WTC11 (cell line): ENCODE data around the gene MALSU1. TPM values are rescaled to one million over a fixed set of nuclear protein-coding genes. Genes with fewer than 3 reads are reported as not detected.

Experiments used
- ATAC-seq: fragments of 200-7000 bp; cut with Tn5 transposase; 2 replicates; pipeline ENCODE4 v1.10.0; 2021; ENCODE audit warnings: mild to moderate bottlenecking, moderate library complexity
- CTCF ChIA-PET: fragments of 300-600 bp; sonication (Branson Sonifier 250); formaldehyde crosslinking; loops from one replicate; lab custom pipeline; 2021; ENCODE audit warnings: antibody characterized with exemption; lab: Charles Lee
- POLR2A ChIA-PET: fragments of 350-600 bp; sonication (Branson Sonifier 250); formaldehyde crosslinking; loops from one replicate; lab custom pipeline; 2021; ENCODE audit warnings: antibody characterized with exemption; lab: Charles Lee
- DNase-seq: peaks from one replicate; pipeline ENCODE4 v3.0.0; 2021; ENCODE audit warnings: low spot score
- H3K27ac Mint-ChIP-seq: 2 replicates; pipeline ENCODE4 v1.8.0; 2021; ENCODE audit warnings: mixed read lengths
- H3K27me3 Mint-ChIP-seq: 2 replicates; pipeline ENCODE4 v1.8.0; 2021; ENCODE audit warnings: low read depth, mild to moderate bottlenecking, moderate library complexity, mixed read lengths
- H3K36me3 Mint-ChIP-seq: 2 replicates; pipeline ENCODE4 v1.8.0; 2021; ENCODE audit warnings: mixed read lengths
- H3K4me1 Mint-ChIP-seq: 2 replicates; pipeline ENCODE4 v1.8.0; 2022; ENCODE audit warnings: mixed read lengths
- H3K4me3 Mint-ChIP-seq: 2 replicates; pipeline ENCODE4 v1.8.0; 2021; ENCODE audit warnings: mild to moderate bottlenecking, moderate library complexity, mixed read lengths
- H3K9me3 Mint-ChIP-seq: 2 replicates; pipeline ENCODE4 v1.8.0; 2021; ENCODE audit warnings: mixed read lengths
- CREM ChIP-seq: sonication (generic); formaldehyde crosslinking; IDR thresholded peaks from 2 replicates; pipeline ENCODE4 v1.8.1; 2022; ENCODE audit warnings: mild to moderate bottlenecking, missing genetic modification reagents, moderate library complexity
- ELF4 ChIP-seq: sonication (generic); formaldehyde crosslinking; IDR thresholded peaks from 2 replicates; pipeline ENCODE4 v1.8.1; 2022; ENCODE audit warnings: low read depth, mild to moderate bottlenecking, moderate library complexity, missing genetic modification reagents
- HMGA2 ChIP-seq: fragments of 250-450 bp; sonication (Bioruptor Pico); IDR thresholded peaks from 2 replicates; pipeline ENCODE4 v1.4.0; 2021; ENCODE audit warnings: mild to moderate bottlenecking, moderate library complexity
- NFYB ChIP-seq: sonication (generic); formaldehyde crosslinking; conservative IDR thresholded peaks from 2 replicates; pipeline ENCODE4 v1.8.0; 2022; ENCODE audit warnings: low read depth, missing genetic modification reagents
- RELA ChIP-seq: sonication (generic); formaldehyde crosslinking; IDR thresholded peaks from 2 replicates; pipeline ENCODE4 v1.8.1; 2022; ENCODE audit warnings: missing genetic modification reagents, mild to moderate bottlenecking, borderline replicate concordance
- RORB ChIP-seq: fragments of 250-450 bp; sonication (Bioruptor Pico); IDR thresholded peaks from 2 replicates; pipeline ENCODE4 v1.9.0; 2021; ENCODE audit warnings: mild to moderate bottlenecking
- ZNF138 ChIP-seq: sonication (generic); formaldehyde crosslinking; conservative IDR thresholded peaks from 2 replicates; pipeline ENCODE4 v1.8.1; 2022; ENCODE audit warnings: mild to moderate bottlenecking, moderate library complexity, missing genetic modification reagents
- ZNF219 ChIP-seq: sonication (generic); formaldehyde crosslinking; IDR thresholded peaks from 2 replicates; pipeline ENCODE4 v1.8.0; 2023; ENCODE audit warnings: missing genetic modification reagents, mild to moderate bottlenecking, borderline replicate concordance
- ZNF232 ChIP-seq: sonication (generic); formaldehyde crosslinking; IDR thresholded peaks from 2 replicates; pipeline ENCODE4 v1.8.0; 2022; ENCODE audit warnings: mild to moderate bottlenecking, missing genetic modification reagents
- ZNF423 ChIP-seq: fragments of 250-450 bp; sonication (Bioruptor Pico); IDR thresholded peaks from 2 replicates; pipeline ENCODE4 v2.1.2; 2022; ENCODE audit warnings: mild to moderate bottlenecking, moderate library complexity
- total RNA-seq: library from RNA; stranded (reverse); gene quantifications from 3 replicates; pipeline ENCODE4 v1.2.3, GENCODE V29; 2021
- TF ChIP-seq, protein P1 (sequence below): fragments of 250-450 bp; sonication (Bioruptor Pico); IDR thresholded peaks from 2 replicates; pipeline ENCODE4 v2.1.2; 2022; ENCODE audit warnings: mild to moderate bottlenecking, moderate library complexity
- TF ChIP-seq, protein P2 (sequence below): fragments of 250-450 bp; sonication (Bioruptor Pico); IDR thresholded peaks from 2 replicates; pipeline ENCODE4 v1.8.0; 2021; ENCODE audit warnings: mild to moderate bottlenecking
- TF ChIP-seq, protein P3 (sequence below): sonication (generic); formaldehyde crosslinking; IDR thresholded peaks from 2 replicates; pipeline ENCODE4 v1.8.1; 2023; ENCODE audit warnings: mild to moderate bottlenecking, moderate library complexity, missing genetic modification reagents
- TF ChIP-seq, protein P4 (sequence below): sonication (generic); formaldehyde crosslinking; IDR thresholded peaks from 2 replicates; pipeline ENCODE4 v1.8.1; 2023; ENCODE audit warnings: mild to moderate bottlenecking, missing genetic modification reagents
- TF ChIP-seq, protein P5 (sequence below): fragments of 250-450 bp; sonication (Bioruptor Pico); IDR thresholded peaks from 2 replicates; pipeline ENCODE4 v1.9.0; 2021; ENCODE audit warnings: mild to moderate bottlenecking, borderline replicate concordance

MALSU1 gene
- total RNA-seq, 1 experiment from 2014 or later = 81.5 TPM

DNA sequence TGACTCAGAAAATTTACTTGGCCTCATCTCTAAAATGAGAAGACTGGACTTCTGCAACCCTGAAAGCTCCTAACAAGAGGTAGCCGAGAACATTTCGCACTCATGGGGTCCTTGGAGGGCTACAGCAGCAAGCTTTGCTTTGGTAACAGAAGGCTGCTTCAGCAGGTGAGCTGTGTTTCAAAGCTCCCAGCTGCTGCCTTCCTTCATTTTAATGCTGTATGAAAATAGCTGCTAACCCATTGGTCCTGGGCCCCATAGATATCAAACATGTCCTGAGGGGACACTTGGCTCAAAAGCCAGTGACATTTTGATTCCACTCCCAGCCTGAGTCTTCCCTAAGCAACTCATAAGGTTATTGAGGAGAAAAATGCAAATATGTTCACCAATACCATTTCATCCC is 14.3 kb upstream of the MALSU1 start:
- CTCF ChIA-PET = interaction anchor here (3.9 kb wide), 1 partner anchor 12 kb away, joined by 17 read pairs; no protein-coding TSS in a partner anchor
- ATAC-seq (no peak), DNase-seq (no peak)
- Mint-ChIP-seq H3K27ac (no peak overlapping the region; the same call in 1 of the 2 replicates), H3K27me3 (no peaks in the 10 kb centered on the region), H3K4me1 (peaks cover 7% of the 10 kb centered on the region), H3K4me3 (no peak overlapping the region), H3K36me3 (no peaks in the 10 kb centered on the region), H3K9me3 (no peaks in the 10 kb centered on the region)
- TF ChIP-seq ZNF138 (CRISPR knock-in tag) = no peak
- POLR2A ChIA-PET = no interaction called here

DNA sequence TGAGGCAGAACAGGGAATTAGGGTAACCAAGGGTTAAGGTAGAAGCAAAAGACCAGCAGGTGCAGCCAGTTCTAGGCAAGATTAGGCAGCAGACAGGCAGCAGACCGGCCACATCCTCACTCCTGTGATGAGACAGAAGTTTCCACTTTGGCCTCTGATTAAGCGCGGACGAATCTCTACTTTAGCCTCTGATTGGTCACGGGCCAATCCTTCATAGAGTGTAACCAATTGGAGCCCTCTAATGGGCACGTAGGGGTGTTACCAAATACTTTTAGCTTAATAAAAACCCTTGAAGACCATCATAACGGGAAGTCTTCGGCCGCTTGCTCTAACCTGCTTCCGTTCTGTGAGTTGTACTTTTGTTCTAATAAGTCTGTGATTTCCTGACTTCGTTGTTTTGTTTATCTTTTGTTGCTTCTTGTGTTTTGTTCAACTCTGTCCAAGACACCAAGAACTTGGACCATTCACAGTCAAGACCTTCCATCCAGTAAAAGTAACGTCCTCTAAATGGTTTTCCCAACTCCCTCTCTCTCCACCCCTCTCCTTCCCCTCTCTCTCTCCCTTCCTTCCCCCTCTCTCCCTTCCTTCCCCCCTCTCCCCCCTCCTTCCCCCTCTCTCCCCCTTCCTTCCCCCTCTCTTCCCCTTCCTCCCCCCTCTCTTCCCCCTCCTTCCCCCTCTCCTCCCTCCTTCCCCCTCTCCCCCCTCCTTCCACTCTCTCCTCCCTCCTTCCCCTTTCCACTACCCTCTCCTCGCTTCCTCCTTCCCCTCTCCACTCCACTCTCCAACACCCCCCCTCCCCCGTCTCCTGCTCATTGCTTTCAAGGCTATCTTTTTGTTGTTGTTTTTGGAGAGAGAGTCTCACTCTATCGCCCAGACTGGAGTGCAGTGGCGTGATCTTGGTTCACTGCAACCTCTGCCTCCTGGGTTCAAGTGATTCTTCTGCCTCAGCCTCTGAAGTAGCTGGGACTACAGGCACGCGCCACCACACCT is 13.2 kb upstream of the MALSU1 start:
- ChIA-PET CTCF (interaction anchor here (0.5 to 1.6 kb wide), 3 partner anchors 10 to 13 kb away, joined by 3 to 7 read pairs (median 3); no protein-coding TSS in a partner anchor), POLR2A (no interaction called here)
- peak overlapping the region; percentile 33; the same call in 1 of the 2 replicates for H3K27ac Mint-ChIP-seq
- H3K4me1 Mint-ChIP-seq = peaks cover 7% of the 10 kb centered on the region
- H3K4me3 Mint-ChIP-seq = no peak overlapping the region
- ATAC-seq (peak; percentile 75), DNase-seq (no peak)
- no peaks in the 10 kb centered on the region for H3K36me3 Mint-ChIP-seq
- H3K27me3 Mint-ChIP-seq = no peaks in the 10 kb centered on the region
- H3K9me3 Mint-ChIP-seq = no peaks in the 10 kb centered on the region
- TF ChIP-seq NFYB (CRISPR knock-in tag) (peak; percentile 47), ZNF423 (CRISPR knock-in tag) (no peak), ZNF232 (CRISPR knock-in tag) (no peak), ZNF138 (CRISPR knock-in tag) (no peak), ELF4 (CRISPR knock-in tag) (no peak)
- TF ChIP-seq, protein P1, sequence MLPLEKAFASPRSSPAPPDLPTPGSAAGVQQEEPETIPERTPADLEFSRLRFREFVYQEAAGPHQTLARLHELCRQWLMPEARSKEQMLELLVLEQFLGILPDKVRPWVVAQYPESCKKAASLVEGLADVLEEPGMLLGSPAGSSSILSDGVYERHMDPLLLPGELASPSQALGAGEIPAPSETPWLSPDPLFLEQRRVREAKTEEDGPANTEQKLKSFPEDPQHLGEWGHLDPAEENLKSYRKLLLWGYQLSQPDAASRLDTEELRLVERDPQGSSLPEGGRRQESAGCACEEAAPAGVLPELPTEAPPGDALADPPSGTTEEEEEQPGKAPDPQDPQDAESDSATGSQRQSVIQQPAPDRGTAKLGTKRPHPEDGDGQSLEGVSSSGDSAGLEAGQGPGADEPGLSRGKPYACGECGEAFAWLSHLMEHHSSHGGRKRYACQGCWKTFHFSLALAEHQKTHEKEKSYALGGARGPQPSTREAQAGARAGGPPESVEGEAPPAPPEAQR (CRISPR knock-in tag) = no peak

DNA sequence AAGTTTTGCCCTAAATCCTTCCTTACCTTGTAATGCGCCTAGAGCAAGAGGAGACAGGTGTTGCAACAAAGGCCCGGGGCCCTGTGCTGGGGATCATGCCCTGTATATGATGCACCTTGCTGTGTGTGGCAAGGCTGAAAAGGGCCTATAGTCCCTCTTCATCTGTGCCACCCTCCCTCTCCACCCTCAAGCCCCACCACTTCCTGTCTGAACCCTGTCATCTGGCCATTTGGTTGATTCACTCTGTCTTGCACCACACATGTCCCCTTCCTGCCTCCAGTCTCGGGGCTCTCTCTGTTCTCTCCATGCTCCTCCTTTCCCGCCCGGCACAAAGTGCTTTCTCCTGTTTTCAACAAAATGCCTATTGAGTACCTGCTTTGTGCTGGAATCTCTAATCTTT is 11.5 kb upstream of the MALSU1 start:
- no peak overlapping the region for H3K4me3 Mint-ChIP-seq
- no peaks in the 10 kb centered on the region for H3K36me3 Mint-ChIP-seq
- no peaks in the 10 kb centered on the region for H3K9me3 Mint-ChIP-seq
- no peaks in the 10 kb centered on the region for H3K27me3 Mint-ChIP-seq
- ATAC-seq (peak; percentile 35), DNase-seq (no peak)
- CTCF ChIA-PET = interaction anchor here (1.4 kb wide), 1 partner anchor 15 kb away, joined by 7 read pairs; no protein-coding TSS in a partner anchor
- POLR2A ChIA-PET = interaction anchor here (0.6 kb wide), 1 partner anchor 209 kb away, joined by 7 read pairs; no protein-coding TSS in a partner anchor
- peaks cover 15% of the 10 kb centered on the region for H3K4me1 Mint-ChIP-seq
- no peak overlapping the region for H3K27ac Mint-ChIP-seq
- TF ChIP-seq ZNF219 (CRISPR knock-in tag) = no peak
- TF ChIP-seq, protein P2, sequence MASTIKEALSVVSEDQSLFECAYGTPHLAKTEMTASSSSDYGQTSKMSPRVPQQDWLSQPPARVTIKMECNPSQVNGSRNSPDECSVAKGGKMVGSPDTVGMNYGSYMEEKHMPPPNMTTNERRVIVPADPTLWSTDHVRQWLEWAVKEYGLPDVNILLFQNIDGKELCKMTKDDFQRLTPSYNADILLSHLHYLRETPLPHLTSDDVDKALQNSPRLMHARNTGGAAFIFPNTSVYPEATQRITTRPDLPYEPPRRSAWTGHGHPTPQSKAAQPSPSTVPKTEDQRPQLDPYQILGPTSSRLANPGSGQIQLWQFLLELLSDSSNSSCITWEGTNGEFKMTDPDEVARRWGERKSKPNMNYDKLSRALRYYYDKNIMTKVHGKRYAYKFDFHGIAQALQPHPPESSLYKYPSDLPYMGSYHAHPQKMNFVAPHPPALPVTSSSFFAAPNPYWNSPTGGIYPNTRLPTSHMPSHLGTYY (CRISPR knock-in tag) = no peak
- no peak for TF ChIP-seq RELA (CRISPR knock-in tag)
- no peak for TF ChIP-seq CREM (CRISPR knock-in tag)
- TF ChIP-seq, protein P3, sequence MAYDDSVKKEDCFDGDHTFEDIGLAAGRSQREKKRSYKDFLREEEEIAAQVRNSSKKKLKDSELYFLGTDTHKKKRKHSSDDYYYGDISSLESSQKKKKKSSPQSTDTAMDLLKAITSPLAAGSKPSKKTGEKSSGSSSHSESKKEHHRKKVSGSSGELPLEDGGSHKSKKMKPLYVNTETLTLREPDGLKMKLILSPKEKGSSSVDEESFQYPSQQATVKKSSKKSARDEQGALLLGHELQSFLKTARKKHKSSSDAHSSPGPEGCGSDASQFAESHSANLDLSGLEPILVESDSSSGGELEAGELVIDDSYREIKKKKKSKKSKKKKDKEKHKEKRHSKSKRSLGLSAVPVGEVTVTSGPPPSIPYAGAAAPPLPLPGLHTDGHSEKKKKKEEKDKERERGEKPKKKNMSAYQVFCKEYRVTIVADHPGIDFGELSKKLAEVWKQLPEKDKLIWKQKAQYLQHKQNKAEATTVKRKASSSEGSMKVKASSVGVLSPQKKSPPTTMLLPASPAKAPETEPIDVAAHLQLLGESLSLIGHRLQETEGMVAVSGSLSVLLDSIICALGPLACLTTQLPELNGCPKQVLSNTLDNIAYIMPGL (CRISPR knock-in tag) = no peak
- TF ChIP-seq, protein P4, sequence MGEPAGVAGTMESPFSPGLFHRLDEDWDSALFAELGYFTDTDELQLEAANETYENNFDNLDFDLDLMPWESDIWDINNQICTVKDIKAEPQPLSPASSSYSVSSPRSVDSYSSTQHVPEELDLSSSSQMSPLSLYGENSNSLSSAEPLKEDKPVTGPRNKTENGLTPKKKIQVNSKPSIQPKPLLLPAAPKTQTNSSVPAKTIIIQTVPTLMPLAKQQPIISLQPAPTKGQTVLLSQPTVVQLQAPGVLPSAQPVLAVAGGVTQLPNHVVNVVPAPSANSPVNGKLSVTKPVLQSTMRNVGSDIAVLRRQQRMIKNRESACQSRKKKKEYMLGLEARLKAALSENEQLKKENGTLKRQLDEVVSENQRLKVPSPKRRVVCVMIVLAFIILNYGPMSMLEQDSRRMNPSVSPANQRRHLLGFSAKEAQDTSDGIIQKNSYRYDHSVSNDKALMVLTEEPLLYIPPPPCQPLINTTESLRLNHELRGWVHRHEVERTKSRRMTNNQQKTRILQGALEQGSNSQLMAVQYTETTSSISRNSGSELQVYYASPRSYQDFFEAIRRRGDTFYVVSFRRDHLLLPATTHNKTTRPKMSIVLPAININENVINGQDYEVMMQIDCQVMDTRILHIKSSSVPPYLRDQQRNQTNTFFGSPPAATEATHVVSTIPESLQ = no peak
- TF ChIP-seq, protein P5, sequence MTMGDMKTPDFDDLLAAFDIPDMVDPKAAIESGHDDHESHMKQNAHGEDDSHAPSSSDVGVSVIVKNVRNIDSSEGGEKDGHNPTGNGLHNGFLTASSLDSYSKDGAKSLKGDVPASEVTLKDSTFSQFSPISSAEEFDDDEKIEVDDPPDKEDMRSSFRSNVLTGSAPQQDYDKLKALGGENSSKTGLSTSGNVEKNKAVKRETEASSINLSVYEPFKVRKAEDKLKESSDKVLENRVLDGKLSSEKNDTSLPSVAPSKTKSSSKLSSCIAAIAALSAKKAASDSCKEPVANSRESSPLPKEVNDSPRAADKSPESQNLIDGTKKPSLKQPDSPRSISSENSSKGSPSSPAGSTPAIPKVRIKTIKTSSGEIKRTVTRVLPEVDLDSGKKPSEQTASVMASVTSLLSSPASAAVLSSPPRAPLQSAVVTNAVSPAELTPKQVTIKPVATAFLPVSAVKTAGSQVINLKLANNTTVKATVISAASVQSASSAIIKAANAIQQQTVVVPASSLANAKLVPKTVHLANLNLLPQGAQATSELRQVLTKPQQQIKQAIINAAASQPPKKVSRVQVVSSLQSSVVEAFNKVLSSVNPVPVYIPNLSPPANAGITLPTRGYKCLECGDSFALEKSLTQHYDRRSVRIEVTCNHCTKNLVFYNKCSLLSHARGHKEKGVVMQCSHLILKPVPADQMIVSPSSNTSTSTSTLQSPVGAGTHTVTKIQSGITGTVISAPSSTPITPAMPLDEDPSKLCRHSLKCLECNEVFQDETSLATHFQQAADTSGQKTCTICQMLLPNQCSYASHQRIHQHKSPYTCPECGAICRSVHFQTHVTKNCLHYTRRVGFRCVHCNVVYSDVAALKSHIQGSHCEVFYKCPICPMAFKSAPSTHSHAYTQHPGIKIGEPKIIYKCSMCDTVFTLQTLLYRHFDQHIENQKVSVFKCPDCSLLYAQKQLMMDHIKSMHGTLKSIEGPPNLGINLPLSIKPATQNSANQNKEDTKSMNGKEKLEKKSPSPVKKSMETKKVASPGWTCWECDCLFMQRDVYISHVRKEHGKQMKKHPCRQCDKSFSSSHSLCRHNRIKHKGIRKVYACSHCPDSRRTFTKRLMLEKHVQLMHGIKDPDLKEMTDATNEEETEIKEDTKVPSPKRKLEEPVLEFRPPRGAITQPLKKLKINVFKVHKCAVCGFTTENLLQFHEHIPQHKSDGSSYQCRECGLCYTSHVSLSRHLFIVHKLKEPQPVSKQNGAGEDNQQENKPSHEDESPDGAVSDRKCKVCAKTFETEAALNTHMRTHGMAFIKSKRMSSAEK (CRISPR knock-in tag) = no peak
- TF ChIP-seq HMGA2 (CRISPR knock-in tag) = no peak
- no peak for TF ChIP-seq RORB
- no peak for TF ChIP-seq ZNF232 (CRISPR knock-in tag)
